IPS-15b (cell line): ENCODE results near the gene KRTAP19-8.

Experiments used
- H3K27me3 ChIP-seq: one replicate; pipeline ENCODE4 v1.6.1; 2013; ENCODE audit warnings: low read length; ENCODE audit not compliant: control insufficient read depth, insufficient read depth
- H3K36me3 ChIP-seq: one replicate; pipeline ENCODE4 v1.6.1; 2013; ENCODE audit warnings: low read length; ENCODE audit not compliant: control insufficient read depth, insufficient read depth
- H3K4me1 ChIP-seq: one replicate; pipeline ENCODE4 v1.6.1; 2013; ENCODE audit warnings: mild to moderate bottlenecking, low read length; ENCODE audit not compliant: control insufficient read depth, insufficient read depth
- H3K4me3 ChIP-seq: one replicate; pipeline ENCODE4 v1.5.1; 2013; ENCODE audit warnings: low read depth, low read length
- H3K9ac ChIP-seq: one replicate; pipeline ENCODE4 v1.6.1; 2013; ENCODE audit warnings: low read depth, mild to moderate bottlenecking, low read length
- H3K9me3 ChIP-seq: one replicate; pipeline ENCODE4 v1.6.1; 2013; ENCODE audit warnings: mild to moderate bottlenecking, low read length; ENCODE audit not compliant: control insufficient read depth, insufficient read depth

Gene KRTAP19-8, protein sequence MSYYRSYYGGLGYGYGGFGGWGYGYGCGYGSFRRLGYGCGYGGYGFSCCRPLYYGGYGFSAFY

DNA sequence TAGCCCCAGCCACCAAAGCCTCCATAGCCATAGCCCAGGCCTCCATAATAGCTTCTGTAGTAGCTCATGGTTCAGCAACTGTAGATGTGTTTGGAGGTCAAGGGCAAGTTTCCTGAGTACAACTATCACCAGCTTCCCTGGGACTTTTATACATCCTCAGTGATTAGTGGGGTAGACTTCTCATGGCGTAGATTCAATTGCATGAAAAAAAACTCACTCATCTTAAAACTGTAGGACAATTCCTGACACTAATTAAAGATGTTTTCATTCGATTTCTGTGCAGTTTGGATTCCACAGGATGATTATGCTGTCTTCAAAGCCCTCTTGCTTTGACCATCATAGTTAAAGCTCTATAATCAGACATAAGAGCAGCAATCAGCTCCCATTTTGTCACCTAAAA, at the start of gene KRTAP19-8:
Gene KRTAP19-8 (minus strand): TSS at position 101 of the 400 bp plus-strand sequence. CDS start 33 bp downstream, at position 68.
- Histone ChIP-seq H3K9me3 (no peaks in the 10 kb centered on the region), H3K9ac (no peak within 1 kb of the TSS), H3K36me3 (no peaks in the 10 kb centered on the region), H3K4me1 (no peaks in the 10 kb centered on the region), H3K27me3 (no peaks in the 10 kb centered on the region), H3K4me3 (no peak within 1 kb of the TSS)

DNA sequence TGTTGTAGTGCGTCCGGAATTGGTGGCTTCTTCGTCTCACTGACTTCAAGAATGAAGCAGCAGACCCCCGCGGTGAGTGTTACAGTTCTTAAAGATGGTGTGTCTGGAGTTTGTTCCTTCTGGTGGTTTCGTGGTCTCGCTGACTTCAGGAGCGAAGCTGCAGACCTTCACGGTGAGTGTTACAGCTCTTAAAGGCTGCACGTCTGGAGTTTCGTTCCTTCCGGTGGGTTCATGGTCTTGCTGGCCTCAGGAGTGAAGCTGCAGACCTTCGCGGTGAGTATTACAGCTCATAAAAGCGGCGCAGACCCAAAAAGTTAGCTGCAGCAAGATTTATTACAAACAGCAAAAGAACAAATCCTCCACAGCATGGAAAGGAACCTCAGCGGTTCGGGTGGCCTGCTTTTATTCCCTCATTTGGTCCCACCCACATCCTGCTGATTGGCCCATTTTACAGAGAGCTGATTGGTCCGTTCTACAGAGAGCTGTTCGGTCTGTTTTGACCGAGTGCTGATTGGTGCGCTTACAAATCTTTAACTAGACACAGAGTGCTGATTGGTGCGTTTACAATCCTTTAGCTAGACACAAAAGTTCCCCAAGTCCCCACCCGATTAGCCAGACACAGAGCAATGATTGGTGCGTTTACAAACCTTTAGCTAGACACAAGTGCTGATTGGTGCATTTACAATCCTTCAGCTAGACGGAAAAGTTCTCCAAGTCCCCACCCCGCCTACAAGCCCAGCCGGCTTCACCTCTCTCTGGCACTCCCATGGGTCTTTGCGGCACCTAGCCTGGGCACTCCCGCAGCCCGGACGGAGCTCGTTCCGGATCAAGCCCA, 49.6 kb upstream of the KRTAP19-8 start:
- no peaks in the 10 kb centered on the region for H3K27me3 ChIP-seq
- no peak overlapping the region for H3K9ac ChIP-seq
- H3K4me1 ChIP-seq, result no peaks in the 10 kb centered on the region
- no peaks in the 10 kb centered on the region for H3K9me3 ChIP-seq
- no peaks in the 10 kb centered on the region for H3K36me3 ChIP-seq
- H3K4me3 ChIP-seq, result no peak overlapping the region

DNA sequence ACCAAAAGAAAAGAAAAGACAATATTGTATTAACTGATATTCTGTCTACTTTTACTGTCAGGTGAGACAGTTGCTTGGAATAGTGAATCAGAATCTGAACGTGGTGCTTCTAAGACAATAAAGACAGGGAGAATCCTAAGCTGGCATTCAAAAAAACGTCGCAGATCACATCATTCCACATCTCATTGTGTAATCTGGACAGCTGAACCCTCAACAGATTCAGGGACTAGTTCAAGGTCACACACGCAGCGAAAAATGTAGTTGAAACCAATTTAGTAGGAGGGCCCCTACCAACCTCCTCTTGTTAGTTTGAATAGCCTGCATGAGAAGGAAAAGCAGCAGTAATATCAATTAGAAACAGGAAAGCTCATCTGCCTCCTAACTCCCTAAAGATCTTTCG, 46.4 kb upstream of the KRTAP19-8 start:
- H3K36me3 ChIP-seq, result no peaks in the 10 kb centered on the region
- H3K9me3 ChIP-seq, result no peaks in the 10 kb centered on the region
- no peaks in the 10 kb centered on the region for H3K4me1 ChIP-seq
- H3K27me3 ChIP-seq, result no peaks in the 10 kb centered on the region
- H3K4me3 ChIP-seq, result no peak overlapping the region
- H3K9ac ChIP-seq, result no peak overlapping the region

DNA sequence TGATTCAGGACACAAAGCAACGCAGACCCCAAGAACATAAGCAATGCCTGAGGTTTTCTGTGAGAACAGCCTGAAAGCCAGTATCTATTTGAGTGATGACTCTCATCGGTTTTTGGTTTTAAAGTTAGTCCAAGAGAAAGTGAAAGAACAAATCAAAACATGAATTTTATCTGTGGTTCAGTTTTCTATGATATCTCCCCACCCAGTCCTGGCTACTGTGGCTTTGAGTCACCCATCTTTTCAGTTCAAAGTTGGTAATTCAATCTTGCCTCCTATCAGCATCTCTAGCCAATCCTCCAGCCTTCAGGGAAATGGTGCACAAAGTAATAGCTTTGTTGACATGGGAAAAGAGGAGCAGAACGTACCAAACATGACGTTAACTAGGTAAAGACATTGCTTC, 40.5 kb upstream of the KRTAP19-8 start:
- Histone ChIP-seq H3K9me3 (no peaks in the 10 kb centered on the region), H3K4me1 (no peaks in the 10 kb centered on the region), H3K9ac (no peak overlapping the region), H3K36me3 (no peaks in the 10 kb centered on the region), H3K4me3 (no peak overlapping the region), H3K27me3 (no peaks in the 10 kb centered on the region)

DNA sequence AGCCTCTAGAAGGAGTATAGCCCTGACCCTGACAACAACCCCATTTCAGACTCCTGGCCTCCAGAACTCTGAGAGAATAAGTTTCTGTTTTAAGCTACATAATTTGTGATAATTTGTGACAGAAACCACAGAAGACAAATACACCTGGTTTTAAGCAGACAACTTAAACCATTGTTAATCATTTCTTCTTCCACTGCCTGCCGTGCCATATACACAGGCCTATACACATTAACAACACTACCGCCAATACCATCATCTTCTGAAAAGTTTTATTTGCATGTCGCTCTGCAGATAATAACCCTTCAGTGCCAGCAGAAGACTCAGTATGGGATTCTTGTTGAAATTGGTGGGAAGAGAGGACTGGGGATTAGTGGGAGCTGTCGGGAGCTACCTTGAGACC, 39.9 kb upstream of the KRTAP19-8 start:
- no peak overlapping the region for H3K9ac ChIP-seq
- no peaks in the 10 kb centered on the region for H3K36me3 ChIP-seq
- H3K27me3 ChIP-seq, result no peaks in the 10 kb centered on the region
- H3K4me3 ChIP-seq, result no peak overlapping the region
- H3K9me3 ChIP-seq, result no peaks in the 10 kb centered on the region
- no peaks in the 10 kb centered on the region for H3K4me1 ChIP-seq

DNA sequence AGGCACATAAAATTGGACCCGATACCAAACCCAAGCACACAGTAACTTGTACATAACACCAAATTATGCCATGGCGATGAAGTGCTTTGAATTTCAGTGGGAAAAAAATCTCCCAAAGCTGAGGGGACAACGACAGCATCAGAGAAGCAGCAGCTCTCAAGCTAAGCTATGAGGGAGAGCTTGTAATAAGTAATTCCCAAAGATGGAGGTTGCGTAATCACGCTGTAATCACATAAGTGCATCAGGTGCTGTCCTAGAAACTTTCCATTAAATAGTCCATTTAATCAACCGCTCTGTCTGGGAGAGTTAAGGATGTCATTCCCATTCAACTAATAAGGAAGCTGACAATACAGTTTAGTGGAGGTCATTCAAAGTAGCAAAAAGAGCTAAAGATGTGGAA, 37.6 kb upstream of the KRTAP19-8 start:
- Histone ChIP-seq H3K9ac (no peak overlapping the region), H3K9me3 (no peaks in the 10 kb centered on the region), H3K27me3 (no peaks in the 10 kb centered on the region), H3K4me1 (no peaks in the 10 kb centered on the region), H3K4me3 (no peak overlapping the region), H3K36me3 (no peaks in the 10 kb centered on the region)

DNA sequence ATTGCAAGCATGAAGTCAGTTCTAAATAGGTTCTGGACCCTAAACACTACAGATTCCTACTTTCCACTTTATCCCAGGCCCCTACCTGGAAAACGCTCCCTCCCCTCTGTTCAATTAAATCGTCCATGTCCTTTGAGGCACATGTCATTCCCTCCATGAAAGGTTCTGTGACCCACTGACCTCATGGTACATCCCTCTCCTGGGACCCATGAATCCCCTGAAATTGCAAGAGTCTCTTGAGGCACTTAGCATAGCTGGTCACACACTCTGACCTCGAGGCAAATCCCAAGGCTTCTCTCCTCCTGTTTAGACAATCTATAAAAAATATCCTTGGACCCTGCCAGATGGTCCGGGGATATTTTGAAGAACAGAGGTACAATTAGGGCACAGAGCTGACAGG, 34.3 kb upstream of the KRTAP19-8 start:
- Histone ChIP-seq H3K27me3 (no peaks in the 10 kb centered on the region), H3K4me1 (no peaks in the 10 kb centered on the region), H3K36me3 (no peaks in the 10 kb centered on the region), H3K4me3 (no peak overlapping the region), H3K9me3 (no peaks in the 10 kb centered on the region), H3K9ac (no peak overlapping the region)

DNA sequence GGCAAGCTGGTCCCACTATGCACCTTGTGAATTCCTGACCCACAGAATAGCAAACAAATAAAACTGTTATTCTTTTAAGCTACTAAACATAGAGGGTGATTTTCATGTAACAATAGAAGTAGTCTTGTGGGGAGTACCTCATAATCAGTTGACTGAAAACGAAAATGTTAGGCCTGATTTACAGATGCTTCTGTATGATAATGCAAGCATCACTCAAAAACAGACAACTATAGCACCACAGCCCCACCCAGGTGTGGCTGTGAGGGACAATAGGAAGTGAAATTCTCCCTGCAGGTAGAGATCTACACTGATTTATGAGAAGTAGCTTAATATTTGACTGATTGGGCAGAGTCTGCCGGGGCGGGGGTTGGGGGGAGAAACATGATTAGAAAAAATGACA, 26.5 kb upstream of the KRTAP19-8 start:
- H3K36me3 ChIP-seq, result no peaks in the 10 kb centered on the region
- H3K4me3 ChIP-seq, result no peak overlapping the region
- H3K27me3 ChIP-seq, result no peaks in the 10 kb centered on the region
- no peaks in the 10 kb centered on the region for H3K4me1 ChIP-seq
- H3K9me3 ChIP-seq, result no peaks in the 10 kb centered on the region
- no peak overlapping the region for H3K9ac ChIP-seq

DNA sequence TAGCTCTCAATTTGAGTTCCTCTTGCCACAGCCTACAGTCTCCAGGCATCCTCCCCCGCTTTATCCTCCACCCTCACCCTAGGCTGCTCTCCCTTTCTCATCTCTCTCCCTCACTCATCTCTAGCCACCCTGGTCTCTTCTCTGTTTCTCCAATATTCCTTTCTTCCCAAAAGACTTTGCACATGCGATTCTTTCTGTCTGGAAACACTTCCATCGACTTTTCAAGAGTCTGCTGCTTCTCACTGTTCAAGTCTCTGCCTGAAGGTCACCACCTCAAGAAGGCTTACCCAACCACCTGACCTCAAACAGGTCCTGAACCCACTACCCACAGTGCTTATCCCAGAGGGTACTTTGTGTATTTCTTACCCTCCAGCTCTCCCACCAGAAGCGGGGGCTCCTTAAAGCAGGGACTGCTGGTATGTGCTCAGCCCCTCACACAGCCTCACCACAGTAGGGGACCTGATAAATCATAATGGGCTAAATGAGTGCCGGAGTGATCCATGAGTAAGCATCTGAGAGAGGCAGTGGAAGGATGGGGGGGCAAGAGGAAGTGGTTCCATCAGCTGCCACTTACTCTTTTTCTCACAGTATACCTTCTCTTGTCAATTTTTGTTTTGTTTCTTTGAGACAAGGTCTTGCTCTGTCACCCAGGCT, 14.3 kb upstream of the KRTAP19-8 start:
- Histone ChIP-seq H3K4me3 (no peak overlapping the region), H3K4me1 (no peaks in the 10 kb centered on the region), H3K9me3 (no peaks in the 10 kb centered on the region), H3K36me3 (no peaks in the 10 kb centered on the region), H3K9ac (no peak overlapping the region), H3K27me3 (no peaks in the 10 kb centered on the region)

DNA sequence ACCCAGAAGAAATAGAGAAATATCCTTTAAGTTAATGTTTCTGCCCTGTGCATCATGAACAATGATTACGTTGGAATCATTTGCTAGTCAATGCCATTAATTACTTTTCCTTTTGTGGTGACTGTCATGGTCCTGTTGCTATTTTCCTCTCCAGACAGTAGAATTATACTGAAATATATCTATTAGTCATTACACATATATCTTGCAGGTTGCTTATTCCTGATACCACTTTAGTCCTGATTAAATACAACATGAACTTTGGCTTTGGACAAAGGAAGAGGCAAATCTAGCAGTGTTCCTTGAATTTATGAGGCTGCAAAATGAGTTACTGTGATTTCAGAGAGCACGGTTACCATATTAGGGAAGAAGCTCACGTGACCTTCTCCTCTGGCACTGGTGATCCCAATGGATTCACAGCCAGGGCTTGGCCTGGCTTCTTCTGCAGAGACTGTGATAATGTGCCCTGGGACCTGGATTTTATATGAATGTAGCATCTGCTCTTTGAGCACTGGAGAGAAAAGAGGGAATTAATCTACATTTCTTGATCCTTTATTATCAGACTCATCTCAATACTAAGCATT, 12.4 kb upstream of the KRTAP19-8 start:
- H3K4me1 ChIP-seq, result no peaks in the 10 kb centered on the region
- H3K4me3 ChIP-seq, result no peak overlapping the region
- H3K27me3 ChIP-seq, result no peaks in the 10 kb centered on the region
- no peaks in the 10 kb centered on the region for H3K9me3 ChIP-seq
- no peaks in the 10 kb centered on the region for H3K36me3 ChIP-seq
- H3K9ac ChIP-seq, result no peak overlapping the region

DNA sequence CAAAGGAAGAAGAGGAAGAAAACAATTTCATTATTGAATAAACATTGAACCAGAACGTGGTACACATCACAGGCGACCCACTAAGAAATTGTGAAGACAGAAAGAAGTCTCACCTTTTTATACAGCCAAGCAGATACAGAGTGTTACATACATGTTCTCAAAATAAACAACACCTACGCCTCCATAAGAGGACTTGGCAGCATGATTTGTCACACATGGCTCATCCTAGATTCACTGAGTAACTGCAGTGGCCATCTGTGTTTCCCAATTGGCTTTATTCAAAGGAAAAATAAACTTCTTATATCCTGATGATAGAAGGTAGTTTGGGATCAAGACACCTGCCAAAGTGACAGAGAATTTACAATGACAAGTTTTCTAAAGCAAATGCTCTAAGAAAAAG, 7.6 kb upstream of the KRTAP19-8 start:
- Histone ChIP-seq H3K9ac (no peak overlapping the region), H3K4me1 (no peaks in the 10 kb centered on the region), H3K36me3 (no peaks in the 10 kb centered on the region), H3K4me3 (no peak overlapping the region), H3K27me3 (no peaks in the 10 kb centered on the region), H3K9me3 (no peaks in the 10 kb centered on the region)

DNA sequence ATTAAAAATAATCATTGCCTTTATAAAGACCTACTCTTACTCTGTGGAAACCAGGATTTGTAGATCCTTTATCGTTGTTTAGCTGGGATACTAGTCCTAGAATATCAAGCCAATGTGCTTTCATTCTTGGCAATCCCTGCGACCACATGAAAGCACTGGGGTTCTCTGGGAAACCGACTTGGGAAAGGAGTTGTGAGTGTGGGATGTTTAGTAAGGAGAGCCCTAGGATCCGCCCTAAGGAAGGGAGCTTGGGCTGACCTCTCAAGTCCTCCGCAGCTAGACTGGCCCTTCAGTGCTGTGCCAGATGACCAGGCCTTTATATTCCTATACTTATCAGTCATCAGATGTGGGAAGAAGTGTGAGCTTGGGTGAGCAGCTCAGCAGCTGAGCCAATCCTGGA, 5.2 kb upstream of the KRTAP19-8 start:
- Histone ChIP-seq H3K9me3 (no peaks in the 10 kb centered on the region), H3K4me1 (no peaks in the 10 kb centered on the region), H3K9ac (no peak overlapping the region), H3K27me3 (no peaks in the 10 kb centered on the region), H3K4me3 (no peak overlapping the region), H3K36me3 (no peaks in the 10 kb centered on the region)
